Omental fat pad (tissue), 4 donors: ENCODE results near the gene TIMP4. TPM values are rescaled to one million over a fixed set of nuclear protein-coding genes. Genes with fewer than 3 reads are reported as not detected.

Experiments
- ATAC-seq: fragments of 150-250 bp; one replicate; pipeline ENCODE4 v1.9.1; 2016; ENCODE audit warnings: mild to moderate bottlenecking, moderate library complexity; ENCODE audit not compliant: low FRiP score
- DNase-seq: peaks from one replicate; pipeline ENCODE4 v3.0.0-alpha.2; 2019; ENCODE audit warnings: low spot score
- total RNA-seq, 4 donors: library from RNA; depleted of rRNA; stranded (reverse); fragments of >200 nt; gene quantifications; one replicate each; pipeline ENCODE4 v1.1.0, GENCODE V29; 2016
- TF ChIP-seq, protein P1 (sequence below), 3 donors: fragments of 450-650 bp; IDR thresholded peaks; one replicate each; pipeline ENCODE4 v1.5.1; 2016 to 2017; ENCODE audit warnings: antibody characterized with exemption in 3 of 3, mild to moderate bottlenecking in 3 of 3, moderate library complexity in 2 of 3

Gene TIMP4
- total RNA-seq, 4 donors from 2014 or later, result 145 to 295 (median 192) TPM

- TF ChIP-seq, protein P1, sequence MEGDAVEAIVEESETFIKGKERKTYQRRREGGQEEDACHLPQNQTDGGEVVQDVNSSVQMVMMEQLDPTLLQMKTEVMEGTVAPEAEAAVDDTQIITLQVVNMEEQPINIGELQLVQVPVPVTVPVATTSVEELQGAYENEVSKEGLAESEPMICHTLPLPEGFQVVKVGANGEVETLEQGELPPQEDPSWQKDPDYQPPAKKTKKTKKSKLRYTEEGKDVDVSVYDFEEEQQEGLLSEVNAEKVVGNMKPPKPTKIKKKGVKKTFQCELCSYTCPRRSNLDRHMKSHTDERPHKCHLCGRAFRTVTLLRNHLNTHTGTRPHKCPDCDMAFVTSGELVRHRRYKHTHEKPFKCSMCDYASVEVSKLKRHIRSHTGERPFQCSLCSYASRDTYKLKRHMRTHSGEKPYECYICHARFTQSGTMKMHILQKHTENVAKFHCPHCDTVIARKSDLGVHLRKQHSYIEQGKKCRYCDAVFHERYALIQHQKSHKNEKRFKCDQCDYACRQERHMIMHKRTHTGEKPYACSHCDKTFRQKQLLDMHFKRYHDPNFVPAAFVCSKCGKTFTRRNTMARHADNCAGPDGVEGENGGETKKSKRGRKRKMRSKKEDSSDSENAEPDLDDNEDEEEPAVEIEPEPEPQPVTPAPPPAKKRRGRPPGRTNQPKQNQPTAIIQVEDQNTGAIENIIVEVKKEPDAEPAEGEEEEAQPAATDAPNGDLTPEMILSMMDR (IDR thresholded peaks at IDR 0.05), result no peak
Measured at GRCh38 chr3:12195231-12195630, 36.5 kb upstream of the TIMP4 start.

GRCh38 chr3:12194669-12195161 lies 36.0 kb upstream of the TIMP4 start:
- TF ChIP-seq, protein P1 (IDR thresholded peaks at IDR 0.05), result no peak
- DNase-seq (no peak), ATAC-seq (no peak)

More at GRCh38 chr3:12195231-12195630, 36.5 kb upstream of the TIMP4 start:
- DNase-seq (no peak), ATAC-seq (no peak)

DNA sequence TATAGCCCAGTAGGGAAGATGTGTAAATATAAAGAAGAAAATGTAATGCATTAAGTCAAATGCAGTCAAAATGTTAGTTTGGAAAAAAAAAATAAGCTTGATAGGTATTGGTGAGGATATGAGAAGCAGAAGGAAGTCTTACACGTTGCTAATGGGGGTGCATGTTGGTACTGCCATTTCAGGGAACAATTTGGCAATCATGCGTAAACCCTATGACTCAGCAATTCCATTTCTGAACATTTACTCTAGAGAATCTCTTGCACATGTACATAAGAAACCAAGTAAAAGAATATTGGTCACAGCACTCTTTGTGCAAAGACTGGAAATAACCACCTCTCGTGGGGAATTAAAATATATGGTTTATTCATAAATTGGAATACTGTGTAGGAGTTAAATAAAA lies 35.5 kb upstream of the TIMP4 start:
- DNase-seq (no peak), ATAC-seq (peak; percentile 63)
- TF ChIP-seq, protein P1 (IDR thresholded peaks at IDR 0.05), result no peak

DNA sequence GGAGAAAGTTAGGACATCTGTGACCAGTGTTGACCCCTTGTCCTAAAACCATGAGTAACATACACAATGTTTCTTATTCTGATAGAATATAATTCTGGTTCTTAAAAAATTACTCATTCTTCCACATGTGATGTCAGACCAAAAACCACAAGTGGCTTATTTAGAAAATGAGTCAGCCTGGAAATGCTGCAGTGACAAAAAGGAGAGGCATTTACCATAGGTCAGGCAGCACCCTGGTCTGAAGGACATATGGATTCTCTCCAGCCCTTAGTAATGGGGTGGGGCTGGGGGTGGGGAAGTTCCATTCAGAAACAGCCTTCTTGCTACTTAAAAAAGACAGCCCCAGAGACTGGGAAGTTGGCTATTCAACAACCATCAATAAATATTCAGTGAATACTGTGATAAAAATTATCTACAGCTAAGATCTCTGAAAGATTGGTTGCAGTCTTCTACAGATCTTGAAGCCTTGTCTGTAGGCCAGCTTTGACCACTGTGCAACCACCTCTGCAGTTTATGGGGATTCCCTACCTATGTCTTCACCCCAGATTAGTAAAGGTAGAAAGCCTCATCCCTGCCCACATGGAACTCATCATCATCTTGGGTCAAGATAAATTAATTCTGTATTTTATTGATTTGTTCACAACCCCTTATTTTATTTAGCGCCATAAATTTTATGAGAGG lies 34.9 kb upstream of the TIMP4 start:
- DNase-seq (no peak), ATAC-seq (peak; percentile 86)
- TF ChIP-seq, protein P1 (IDR thresholded peaks at IDR 0.05), result no peak

DNA sequence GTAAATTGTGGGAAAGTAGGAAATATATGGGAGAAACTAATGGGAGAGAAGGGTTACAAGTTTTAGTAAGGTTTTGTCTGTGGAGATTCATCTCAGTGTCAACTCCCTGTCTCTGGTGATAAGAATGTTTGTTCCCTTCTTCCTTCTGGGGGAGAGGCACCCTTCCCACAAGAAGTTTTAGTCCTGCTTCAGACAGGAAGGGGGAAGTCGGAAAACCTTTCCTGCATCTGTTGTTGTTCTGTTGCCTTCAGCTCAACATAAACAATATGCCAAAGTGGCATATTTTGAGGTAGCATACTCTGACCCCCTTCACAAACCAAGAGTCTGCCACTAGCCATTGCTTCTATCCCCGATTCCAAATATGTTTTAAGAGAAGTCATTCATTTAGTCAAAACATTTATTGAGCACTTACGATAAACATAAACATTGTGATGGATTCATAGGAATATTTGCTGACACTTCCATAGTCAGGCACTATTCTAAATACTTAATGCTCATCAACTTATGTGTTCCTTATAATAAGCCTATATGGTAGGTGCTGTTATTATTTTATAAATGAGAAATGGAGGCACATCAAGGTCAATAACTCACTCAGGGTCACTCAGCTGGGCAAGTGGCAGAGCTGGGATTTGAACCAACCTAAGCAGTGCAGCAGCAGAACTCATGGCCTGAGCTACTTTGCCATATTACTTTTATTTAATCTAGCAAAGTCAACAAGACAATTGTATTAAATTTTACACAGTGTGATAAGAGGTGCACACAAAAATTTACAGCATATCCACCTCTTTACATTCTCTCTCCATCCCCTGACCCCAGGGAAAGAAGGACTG lies 34.2 kb upstream of the TIMP4 start:
- TF ChIP-seq, protein P1 (IDR thresholded peaks at IDR 0.05), result no peak
- DNase-seq (no peak), ATAC-seq (no peak)

DNA sequence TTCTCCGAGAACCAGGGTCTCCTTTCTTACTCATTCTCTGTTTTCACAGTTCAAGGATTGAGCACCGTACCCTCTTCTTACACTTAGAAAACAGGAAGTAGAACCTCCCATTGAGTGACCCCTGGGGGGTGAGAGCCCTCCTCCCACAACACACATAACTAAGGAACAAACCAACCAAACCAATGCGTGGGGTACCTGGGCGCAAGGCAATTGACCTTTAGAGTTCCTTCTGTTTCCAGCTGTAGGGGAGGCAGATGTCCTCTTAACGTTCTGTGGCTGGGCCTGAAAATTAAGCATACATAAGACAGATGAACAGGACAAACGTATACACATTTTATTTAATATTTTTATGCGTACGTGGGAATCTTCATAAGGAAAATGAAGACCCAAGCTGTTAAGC lies 33.5 kb upstream of the TIMP4 start:
- TF ChIP-seq, protein P1 (IDR thresholded peaks at IDR 0.05), result no peak
- DNase-seq (no peak), ATAC-seq (no peak)
